ENCODE data around the gene MTREX.

DNA sequence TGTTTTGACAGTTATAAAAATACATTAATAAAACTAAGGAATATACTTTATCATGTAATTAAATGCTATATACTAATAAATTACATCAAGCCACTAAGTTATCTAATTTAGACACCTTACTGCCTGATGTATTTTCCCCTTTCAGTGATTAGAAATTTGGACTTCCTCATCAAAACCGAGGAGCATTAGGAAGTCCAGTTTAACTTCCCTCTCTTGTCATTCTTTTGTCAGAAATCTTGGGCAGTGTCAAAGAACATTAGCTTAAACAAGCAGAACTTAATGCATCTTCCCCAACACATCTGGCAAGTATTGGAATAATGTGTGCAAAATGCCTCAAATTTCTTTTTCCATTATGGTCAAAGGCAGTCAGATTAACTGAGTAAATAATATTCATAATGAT lies 145.4 kb downstream of the MTREX start:
- TF ChIP-seq EZH2 (IDR thresholded peaks at IDR 0.05; ENCODE audit: borderline replicate concordance, insufficient read depth, low read depth, low read length, poor library complexity, severe bottlenecking) (no peak), CTCF (IDR thresholded peaks at IDR 0.05) (no peak)

Data from B cell (primary cell).